ENCODE measurements around the gene CBLC.
"Not testable (repeated sequence)": the region's sequence is repeated elsewhere in the genome, so short reads cannot be mapped to it uniquely, and the experiment has no call there.

The CBLC gene

GRCh38 chr19:44822177-44822576 is 44.5 kb downstream of the CBLC start:
- H3K4me3 ChIP-seq (ENCODE audit: low read length) = no peak overlapping the region
- DNase-seq (ENCODE audit: low read depth) = no peak
- TF ChIP-seq, protein P1, sequence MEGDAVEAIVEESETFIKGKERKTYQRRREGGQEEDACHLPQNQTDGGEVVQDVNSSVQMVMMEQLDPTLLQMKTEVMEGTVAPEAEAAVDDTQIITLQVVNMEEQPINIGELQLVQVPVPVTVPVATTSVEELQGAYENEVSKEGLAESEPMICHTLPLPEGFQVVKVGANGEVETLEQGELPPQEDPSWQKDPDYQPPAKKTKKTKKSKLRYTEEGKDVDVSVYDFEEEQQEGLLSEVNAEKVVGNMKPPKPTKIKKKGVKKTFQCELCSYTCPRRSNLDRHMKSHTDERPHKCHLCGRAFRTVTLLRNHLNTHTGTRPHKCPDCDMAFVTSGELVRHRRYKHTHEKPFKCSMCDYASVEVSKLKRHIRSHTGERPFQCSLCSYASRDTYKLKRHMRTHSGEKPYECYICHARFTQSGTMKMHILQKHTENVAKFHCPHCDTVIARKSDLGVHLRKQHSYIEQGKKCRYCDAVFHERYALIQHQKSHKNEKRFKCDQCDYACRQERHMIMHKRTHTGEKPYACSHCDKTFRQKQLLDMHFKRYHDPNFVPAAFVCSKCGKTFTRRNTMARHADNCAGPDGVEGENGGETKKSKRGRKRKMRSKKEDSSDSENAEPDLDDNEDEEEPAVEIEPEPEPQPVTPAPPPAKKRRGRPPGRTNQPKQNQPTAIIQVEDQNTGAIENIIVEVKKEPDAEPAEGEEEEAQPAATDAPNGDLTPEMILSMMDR (conservative IDR thresholded peaks at IDR 0.05; ENCODE audit: low read depth, low read length) = no peak

GRCh38 chr19:44822670-44823372 is 45.1 kb downstream of the CBLC start:
- TF ChIP-seq, protein P1 (conservative IDR thresholded peaks at IDR 0.05; ENCODE audit: low read depth, low read length) = no peak
- DNase-seq (ENCODE audit: low read depth) = no peak
- no peak overlapping the region for H3K4me3 ChIP-seq (ENCODE audit: low read length)

DNA sequence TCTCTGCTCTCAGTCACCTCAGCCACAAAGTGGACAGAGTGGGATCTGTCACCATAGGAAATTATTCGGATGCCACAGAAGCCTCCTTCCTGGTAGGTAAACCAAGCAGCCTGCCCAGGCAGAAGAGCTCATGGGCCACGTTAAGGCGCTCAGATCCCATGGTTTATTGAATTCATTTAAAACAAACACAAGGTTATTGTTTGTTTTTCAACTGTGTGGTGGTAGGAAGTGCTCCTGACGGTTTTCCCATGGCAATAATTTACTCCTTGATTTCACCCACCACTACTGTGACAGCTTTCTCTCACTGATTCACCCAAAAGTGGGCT is 45.6 kb downstream of the CBLC start:
- H3K4me3 ChIP-seq (ENCODE audit: low read length) = no peak overlapping the region
- TF ChIP-seq, protein P1 (conservative IDR thresholded peaks at IDR 0.05; ENCODE audit: low read depth, low read length) = no peak

DNA sequence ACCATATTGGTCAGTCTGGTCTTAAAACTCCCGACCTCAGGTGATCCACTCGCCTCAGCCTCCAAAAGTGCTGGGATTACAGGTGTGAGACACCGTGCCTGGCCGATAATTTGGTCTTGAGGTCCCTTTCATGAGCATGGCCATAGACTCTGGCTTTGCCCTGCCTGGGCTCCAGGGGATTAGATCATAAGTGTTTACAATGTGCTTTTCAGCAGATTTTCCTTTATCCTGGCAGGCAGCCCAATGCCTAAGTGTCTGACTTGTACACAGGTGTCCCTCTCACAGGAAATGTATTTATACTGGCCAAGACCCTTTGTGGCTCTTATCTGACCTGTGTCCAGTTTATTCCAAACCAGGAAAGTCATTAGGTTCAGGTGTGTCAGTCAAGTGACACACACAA is 47.1 kb downstream of the CBLC start:
- DNase-seq (ENCODE audit: low read depth) = no peak
- no peak overlapping the region for H3K4me3 ChIP-seq (ENCODE audit: low read length)
- TF ChIP-seq, protein P1 (conservative IDR thresholded peaks at IDR 0.05; ENCODE audit: low read depth, low read length) = no peak

More for the DNA sequence above, 45.6 kb downstream of the CBLC start:
- no peak for DNase-seq (ENCODE audit: low read depth)

GRCh38 chr19:44832875-44833274 is 55.2 kb downstream of the CBLC start:
- not testable (repeated sequence) for H3K4me3 ChIP-seq (ENCODE audit: low read length); DNase-seq (ENCODE audit: low read depth)

GRCh38 chr19:44834399-44834798 is 56.7 kb downstream of the CBLC start:
- H3K4me3 ChIP-seq (ENCODE audit: low read length); DNase-seq (ENCODE audit: low read depth): not testable (repeated sequence)

- TF ChIP-seq, protein P1 (conservative IDR thresholded peaks at IDR 0.05; ENCODE audit: low read depth, low read length) = no peak
- H3K4me3 ChIP-seq (ENCODE audit: low read length) = no peak overlapping the region
- no peak for DNase-seq (ENCODE audit: low read depth)
Observed at GRCh38 chr19:44839276-44839675, 61.6 kb downstream of the CBLC start.

DNA sequence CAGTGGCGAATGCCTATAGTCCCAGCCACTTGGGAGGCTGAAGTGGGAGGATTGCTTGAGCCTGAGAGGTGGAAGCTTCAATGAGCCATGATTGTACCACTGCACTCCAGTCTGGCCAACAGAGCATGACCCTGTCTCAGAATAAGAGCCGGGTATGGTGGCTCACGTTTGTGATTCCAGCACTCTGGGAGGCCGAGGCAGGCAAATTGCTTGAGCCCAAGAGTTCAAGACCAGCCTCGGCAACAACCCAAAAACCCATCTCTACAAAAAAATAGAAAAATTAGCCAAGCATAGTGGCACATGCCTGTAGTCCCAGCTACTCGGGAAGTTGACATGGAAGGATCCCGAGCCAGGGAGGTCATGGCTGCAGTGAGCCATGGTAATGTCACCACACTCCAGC is 63.1 kb downstream of the CBLC start:
- no peak overlapping the region for H3K4me3 ChIP-seq (ENCODE audit: low read length)
- no peak for DNase-seq (ENCODE audit: low read depth)
- TF ChIP-seq, protein P1 (conservative IDR thresholded peaks at IDR 0.05; ENCODE audit: low read depth, low read length) = no peak
